Cardiac septum (tissue), 1 donor: Measurements from ENCODE around the gene ACTA1. TPM values are rescaled to one million over a fixed set of nuclear protein-coding genes. Genes with fewer than 3 reads are reported as not detected.
A peak's percentile ranks its signal among the peaks of the same experiment; 100 is the strongest.
"Not testable (repeated sequence)": the region's sequence is repeated elsewhere in the genome, so short reads cannot be mapped to it uniquely, and the experiment has no call there.

Source experiments
- DNase-seq: peaks from one replicate; pipeline ENCODE4 v3.0.0-alpha.2; 2020; ENCODE audit warnings: low spot score
- intact Hi-C: fragments of 100-400 bp; cut with DNase I; formaldehyde crosslinking; loops from one replicate; pipeline ENCODE4 v1.14.0; 2022
- total RNA-seq: library from RNA; stranded (reverse); fragmentation: NEBNext Ultra II Directional; extraction: Animal tissue kit (Norgen Biotek cat#: 25700); gene quantifications from one replicate; pipeline ENCODE4 v1.2.1, GENCODE V29; 2021
- donor health status: DM: no; HTN: no; CAD: no.

ACTA1 gene
- total RNA-seq, 1 donor from 2014 or later: 14,709 TPM

DNA sequence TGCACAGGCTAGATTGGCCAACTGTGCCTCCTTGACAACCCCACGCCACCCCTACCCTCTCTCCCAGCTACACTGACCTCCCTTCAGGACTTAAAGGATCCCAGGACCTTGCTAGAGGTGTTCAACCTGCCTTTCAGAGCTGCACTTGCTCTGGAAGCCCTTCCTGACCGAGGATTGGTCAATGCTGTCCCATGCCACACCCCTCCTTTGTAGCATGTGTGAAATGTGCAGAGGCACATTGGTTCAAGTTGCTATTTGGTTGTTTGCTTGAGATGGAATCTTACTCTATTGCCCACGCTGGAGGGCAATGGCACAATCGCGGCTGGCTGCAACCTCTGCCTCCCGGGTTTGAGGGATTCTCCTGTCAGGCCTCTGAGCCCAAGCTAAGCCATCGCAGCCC, 21.8 kb downstream of the ACTA1 start:
- intact Hi-C loops: no loop called here
- no peak for DNase-seq

DNA sequence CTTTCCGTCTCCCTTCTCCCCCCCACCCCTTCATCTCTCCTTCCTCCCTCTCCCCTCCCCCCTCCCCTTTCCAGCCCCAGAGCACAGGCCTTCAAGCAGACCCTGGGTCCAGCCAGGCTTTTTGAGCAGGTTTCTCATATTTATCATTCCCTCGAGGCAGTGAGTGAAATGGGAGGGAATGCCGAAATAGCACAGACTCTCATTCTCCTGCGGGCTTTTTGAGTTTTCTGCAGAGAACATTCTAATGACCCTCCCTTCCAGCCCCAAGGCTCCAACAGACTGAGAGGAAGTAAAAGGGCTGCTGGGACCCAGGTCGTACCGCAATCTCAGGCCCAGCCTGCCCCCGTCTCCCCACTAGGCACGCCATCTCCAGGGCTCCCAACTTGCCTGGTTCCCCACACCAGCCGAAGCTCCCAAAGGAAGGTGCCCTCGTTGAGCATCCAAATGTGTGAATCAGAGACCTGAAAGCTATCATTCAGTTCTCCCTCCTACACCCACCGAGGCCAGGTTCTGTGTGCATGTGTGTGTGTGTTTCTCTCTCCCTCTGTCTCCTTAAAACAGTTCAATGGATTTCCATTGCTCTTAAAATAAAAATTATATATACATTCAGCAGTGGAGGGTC, 22.3 kb downstream of the ACTA1 start:
- no peak for DNase-seq
- intact Hi-C loops: loop anchor here (1.0 kb wide), 1 partner anchor 19 kb away; no protein-coding TSS in a partner anchor

DNA sequence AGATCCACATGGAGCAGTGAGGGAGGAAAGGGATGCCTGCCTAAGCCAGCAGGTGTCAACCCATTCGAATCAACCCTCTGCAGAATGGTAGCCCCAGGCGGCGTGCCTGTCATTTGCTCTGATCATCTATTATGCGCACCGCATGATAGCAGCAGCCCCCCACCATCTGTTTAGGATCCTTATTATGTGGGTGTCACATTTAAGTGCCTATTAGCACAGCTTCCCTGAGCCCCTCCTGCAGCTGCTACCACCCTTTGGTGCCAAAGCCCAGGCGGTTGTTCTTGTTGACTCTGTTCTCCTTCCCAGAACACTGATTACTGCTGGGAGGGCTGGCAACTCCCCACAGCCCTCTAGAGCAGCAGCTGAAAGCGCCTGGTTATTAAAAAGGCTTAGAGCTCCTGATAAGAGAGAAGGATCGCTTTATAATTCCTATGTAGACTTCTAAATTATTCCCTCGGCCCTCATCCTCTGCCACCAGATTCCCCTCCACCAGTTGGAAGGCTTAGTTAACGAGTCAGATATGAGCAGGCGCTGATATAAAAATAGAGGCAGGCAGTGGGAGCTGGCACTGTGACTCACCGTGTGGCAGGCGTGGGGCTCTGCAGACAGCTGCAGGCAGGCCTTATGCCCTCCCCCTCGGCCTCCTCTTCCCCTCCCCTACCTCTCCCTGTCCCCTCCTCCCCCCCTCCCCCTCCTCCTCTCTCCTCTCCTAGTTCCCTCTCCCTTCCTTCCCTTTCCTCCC, 23.0 kb downstream of the ACTA1 start:
- DNase-seq: peak; percentile 88
- intact Hi-C loops: loop anchor here (1.0 kb wide), 1 partner anchor 19 kb away; no protein-coding TSS in a partner anchor

DNA sequence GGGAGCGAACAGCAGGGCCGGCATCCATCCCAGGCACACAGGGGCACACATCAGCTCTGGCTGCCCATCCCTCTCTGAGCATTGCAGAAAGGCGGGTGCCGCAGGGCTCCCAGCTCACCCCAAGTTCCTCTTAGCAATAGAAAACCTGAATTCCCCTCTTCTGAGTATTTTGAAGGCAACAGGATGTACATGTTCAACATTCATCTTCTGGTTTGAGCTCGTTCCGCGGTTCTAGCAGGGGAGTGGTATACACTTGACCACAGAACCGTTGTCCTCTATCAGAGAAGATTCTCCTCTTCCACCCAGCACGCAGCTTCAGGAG, 23.6 kb downstream of the ACTA1 start:
- intact Hi-C loops: no loop called here
- DNase-seq: no peak

DNA sequence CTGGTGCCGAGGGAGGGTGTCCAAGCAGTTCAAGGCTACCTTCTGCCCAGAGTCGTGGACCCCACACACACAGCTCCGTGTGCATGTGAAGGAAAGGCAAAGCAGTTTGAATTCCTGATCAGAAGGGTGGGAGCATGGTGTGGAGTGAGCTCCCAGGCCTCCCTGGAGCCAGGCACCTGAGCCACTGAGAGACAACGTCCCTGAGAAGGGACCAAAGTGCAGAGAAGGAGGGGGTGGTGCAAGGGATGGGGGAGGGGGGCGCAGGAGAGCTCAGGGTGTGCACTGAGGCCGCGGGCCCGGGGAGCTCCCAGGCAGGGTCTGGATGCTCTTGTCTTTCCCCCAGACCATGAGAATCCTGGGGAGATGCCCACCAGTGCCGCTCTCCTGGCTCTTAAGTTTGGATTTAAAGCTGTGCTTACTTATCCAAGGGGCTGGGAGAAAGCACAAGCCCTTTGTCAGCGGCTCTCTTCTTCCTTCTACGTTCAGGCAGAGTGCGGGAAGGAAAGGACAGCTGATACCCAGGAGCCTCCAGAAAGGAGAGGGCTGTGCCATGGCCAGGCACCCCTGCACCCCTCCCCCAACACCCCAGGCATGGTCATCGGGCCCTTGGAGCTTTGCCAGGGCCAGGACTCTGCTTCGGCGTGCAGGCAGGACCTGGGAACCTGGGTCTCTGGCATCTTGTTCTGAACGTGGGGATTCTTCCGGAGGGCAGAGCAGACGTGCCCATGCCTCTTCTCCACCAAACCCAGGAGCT, 24.1 kb downstream of the ACTA1 start:
- no peak for DNase-seq
- intact Hi-C loops: loop anchor here (5.0 kb wide), 1 partner anchor 37 kb away; no protein-coding TSS in a partner anchor

DNA sequence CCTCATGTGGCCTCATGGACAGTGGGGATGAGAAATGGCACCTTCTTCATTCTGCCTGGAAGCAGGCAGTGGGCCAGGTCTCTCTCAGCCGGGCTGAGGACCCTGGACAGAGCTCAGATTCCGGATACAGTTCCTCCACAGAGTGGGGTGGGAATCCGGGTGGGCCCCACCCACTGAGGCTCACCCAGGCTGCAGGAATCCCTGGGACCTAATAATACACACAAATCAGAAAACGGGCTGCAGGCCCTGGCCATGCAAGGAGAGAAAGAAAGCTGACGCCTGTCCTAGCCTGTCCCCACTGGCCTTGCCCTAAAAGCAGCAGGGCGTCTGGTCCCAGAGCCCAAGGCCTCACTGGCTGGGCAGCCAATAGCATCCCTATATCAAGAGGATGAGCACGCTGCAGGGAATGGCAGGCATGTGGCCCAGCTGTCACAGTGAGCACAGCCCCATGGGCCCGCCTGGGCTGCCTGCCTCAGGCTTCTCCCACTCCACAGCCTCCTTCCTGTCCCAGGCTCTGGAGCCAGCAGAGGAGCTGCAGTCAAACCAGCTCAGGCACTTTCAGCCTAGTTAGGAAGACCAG, 25.3 kb downstream of the ACTA1 start:
- intact Hi-C loops: loop anchor here (1.0 to 5.0 kb wide), 3 partner anchors 26 to 53 kb away; partner anchors contain the start of gene ACTA1
- DNase-seq: peak; percentile 92

DNA sequence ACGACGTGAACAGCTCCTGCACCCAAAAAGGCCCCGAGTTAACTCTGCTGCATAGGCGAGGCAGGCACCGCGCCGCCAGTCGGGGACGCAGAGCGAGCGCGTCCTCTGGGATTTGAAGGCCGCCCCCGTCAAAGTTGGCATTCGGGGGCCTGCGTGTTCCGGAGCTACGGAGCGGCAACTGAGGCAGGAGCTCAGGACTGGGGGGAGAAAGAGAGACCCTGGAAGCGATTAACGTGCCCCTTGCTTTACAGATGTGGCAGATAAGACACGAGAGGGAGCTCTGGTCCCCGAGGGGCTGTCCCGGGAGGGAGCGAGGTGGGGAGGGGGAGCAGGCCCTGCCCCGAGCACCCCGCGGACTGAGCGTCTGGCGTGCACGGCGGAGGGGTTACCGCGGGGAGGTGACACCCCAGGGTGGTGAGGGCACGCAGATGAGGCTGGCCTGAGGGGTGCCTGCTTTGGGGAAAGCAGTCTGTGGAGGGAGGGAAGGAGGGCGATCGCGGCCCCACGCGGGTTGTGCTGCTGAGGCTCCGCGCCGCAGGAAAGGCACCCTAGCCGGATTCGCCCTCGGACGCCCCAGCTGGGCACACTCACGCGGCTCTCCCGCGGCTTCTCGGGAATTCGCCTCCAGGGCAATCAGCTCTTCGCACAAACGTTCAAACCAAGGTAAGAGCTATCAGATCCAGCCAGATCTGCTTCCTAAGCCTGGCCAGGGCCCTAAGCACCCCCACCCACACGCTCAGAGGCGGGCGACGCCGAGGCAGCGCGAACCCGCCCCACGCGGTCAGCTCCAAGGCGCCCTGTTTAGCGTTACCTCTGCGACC, 26.5 kb downstream of the ACTA1 start:
- no peak for DNase-seq
- intact Hi-C loops: loop anchor here (1.0 to 5.0 kb wide), 3 partner anchors 27 to 54 kb away; partner anchors contain the start of gene ACTA1

DNA sequence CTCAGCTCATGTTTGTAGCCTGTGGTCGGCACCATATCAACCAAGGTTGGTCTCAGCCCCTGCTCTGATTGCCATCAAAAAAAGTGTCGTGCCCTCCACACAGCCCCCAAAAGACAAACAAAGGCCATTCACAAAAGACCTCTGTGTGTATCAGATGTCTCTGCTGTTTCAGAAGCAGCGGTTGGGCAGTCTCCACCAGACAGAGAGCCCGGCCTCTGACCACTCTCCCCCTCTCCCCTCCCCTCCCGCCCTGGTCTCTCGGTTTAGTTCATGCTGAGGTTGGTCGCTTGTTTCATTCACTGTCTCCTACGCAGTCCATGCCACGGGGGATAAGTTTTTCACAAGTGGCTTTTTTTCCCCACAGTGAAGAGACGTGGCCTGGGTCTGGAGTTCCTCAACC, 27.1 kb downstream of the ACTA1 start:
- intact Hi-C loops: loop anchor here (5.0 kb wide), 1 partner anchor 34 kb away; no protein-coding TSS in a partner anchor
- no peak for DNase-seq

DNA sequence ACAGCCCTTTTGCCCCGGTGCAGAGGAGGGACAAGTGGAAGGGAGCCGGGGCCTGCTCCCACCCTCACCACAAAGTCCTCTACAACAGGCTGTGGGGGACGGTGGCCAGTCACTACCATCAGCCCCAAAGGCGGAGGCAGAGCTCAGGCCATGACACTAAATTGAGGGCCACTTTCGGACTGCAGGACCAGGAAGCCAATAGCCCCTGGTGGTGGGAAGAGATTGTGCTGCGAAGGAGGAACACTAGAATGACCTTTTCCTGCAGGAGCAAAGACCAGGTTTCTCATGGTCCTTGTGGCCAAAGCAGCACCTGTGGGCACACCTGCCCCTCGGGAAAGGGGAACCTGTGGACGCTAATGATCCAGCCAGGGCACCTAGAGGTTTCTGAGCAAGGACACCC, 30.3 kb downstream of the ACTA1 start:
- DNase-seq: no peak
- intact Hi-C loops: no loop called here

DNA sequence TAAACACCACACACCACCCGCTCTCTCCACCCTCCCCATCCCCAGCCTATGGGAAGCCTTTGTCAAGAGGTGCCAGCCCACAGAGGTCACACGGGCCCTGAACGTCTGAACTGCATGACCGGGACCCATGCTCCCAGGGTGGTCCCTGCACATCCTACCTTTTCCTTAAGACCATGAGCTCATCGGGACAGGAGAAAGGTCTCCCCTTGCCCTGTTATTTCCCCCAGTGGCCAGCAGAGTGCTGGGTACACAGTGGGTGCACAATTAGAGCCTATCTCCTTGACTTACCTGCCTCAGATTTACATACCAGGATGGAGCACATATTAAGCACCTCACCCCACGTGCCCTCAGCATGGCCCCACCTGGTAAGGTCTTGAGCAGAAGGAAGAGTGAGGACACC, 30.9 kb downstream of the ACTA1 start:
- no peak for DNase-seq
- intact Hi-C loops: no loop called here

DNA sequence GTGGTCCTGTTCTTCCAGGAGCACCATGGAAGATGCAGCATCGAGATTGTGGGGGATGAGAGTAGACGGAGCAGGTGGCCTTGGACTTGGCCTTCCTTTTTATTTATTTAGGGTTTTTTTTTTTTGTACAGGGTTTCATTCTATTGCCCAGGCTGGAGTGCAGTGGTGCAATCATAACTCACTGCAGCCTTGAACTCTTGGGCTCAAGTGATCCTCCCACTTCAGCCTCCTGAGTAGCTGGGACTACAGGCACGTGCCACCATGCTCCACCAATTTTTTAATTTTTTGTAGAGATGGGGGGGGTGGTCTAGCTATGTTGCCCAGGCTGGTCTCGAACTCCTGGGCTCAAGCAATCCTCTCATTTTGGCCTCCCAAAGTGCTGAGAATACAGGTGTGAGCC, 31.6 kb downstream of the ACTA1 start:
- DNase-seq, intact Hi-C loops: not testable (repeated sequence)

DNA sequence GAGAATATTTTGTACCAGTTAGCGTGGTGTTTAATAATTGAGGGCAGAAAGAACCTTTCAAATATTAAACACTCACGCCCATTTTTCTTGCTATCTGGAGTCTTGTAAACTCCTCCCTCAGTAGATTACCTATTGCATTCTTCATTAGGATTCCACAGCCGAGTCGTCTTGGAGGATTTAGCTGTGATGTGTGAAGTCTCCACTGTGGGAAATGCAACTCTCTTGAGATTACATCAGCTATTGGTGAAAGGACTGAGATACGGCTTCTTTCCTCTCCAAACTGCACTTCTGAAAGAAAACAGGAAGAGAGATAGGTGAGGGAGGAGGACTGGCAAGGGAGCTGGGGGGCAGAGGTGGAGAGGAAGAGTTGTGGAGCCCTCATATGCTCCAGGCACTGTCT, 36.1 kb downstream of the ACTA1 start:
- no peak for DNase-seq
- intact Hi-C loops: no loop called here

DNA sequence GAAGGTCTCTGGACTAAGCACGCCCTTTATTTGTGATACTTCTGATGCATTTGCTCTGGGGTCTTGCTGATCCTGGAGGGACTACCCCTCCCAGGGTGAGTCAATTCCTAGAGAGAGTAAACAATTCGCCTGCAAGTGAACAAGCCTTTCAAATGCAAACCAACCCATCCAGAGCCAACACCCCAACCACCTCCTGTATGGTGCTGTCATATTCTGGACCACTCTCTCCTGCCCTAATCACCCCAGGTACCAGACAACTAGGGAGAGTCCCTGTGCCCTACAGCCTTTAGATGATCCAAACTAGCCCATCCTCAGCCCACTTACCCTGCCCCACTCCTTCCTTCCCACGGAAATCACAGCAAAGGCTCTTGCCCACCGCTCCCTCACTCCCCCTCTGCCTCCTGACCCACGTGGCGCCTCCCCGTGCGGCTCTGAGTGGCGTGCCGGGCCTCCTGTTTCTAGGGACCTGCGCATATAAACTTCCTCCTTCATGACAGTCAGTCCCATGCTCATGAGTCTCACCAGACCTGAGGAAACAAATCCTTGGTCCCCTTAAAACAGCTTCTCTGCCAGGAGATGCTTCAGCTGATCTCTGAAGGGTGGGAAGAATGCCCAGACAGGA, 37.2 kb downstream of the ACTA1 start:
- intact Hi-C loops: no loop called here
- no peak for DNase-seq

DNA sequence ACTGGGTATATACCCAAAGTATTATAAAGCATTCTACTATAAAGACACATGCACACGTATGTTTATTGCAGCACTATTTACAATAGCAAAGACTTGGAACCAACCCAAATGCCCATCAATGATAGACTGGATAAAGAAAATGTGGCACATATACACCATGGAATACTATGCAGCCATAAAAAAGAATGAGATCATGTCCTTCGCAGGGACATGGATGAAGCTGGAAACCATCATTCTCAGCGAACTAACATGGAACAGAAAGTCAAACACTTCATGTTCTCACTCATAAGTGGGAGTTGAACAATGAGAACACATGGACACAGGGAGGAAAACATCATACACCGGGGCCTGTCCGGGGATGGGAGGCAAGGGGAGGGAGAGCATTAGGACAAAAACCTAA, 39.4 kb downstream of the ACTA1 start:
- DNase-seq, intact Hi-C loops: not testable (repeated sequence)

DNA sequence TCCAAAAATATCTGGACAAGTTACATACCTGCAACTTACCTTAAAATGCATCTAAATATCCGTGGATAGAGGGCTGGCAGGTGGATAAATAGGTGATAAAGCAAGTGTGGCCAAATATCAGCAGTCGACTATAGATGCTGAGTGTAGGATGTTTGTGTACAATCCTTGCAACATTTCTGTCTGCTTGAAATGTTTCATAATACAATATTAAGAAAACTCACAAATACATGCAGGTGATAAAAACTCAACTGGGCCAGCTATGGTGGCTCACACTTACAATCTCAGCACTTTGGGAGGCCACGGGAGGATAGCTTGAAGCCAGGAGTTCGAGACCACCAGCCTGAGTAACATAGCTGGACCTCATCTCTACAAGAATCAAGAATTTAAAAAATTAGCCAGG, 41.0 kb downstream of the ACTA1 start:
- intact Hi-C loops: no loop called here
- DNase-seq: no peak

DNA sequence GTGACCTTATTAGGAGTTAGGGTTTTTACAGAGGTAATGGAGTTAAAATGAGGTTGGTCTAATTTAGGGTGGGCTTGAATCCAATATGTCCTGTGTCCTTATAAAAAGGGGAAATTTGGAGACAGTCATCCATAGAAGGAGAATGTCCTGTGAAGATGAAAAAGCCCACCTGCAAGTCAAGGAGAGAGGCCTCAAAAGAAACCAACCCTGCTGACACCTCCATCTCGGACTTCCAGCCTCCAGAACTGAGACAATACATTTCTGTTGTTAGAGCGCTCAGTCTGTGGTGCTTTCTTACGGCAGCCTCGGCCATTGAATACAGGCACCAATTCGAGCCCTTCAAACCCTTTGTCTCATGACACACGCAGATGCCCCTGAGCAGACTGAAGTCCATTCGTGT, 43.8 kb downstream of the ACTA1 start:
- no peak for DNase-seq
- intact Hi-C loops: no loop called here

DNA sequence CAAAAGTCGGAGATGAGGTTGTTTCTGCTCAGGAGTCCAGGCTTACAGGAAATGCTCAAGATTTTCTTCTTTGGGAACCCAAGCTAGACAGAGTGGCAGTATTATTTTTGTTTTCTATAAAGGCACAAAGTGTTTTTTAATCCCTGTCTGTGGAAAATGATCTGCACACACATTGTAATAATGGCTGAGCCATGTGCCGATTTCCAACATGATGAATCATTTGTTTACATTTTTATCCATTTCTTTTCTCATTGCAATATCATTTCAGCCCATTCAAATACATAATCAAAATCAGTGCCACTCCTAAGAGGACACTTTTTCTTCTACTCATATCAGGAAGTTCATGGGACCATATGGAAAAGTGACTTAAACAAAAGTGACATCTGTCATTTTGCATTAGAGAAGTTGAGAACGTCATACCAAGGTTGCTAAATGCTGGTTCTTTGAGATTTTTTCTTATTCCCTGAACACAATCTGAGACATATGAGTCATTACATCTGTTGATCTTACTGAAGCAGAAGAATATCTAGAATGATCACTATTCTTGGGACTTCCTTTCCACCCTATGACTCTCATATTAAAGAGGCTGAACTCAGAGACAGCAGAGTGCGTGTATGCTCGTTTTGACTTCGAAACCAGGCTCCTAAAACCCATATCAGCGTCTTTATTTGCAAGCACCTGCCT, 44.9 kb downstream of the ACTA1 start:
- no peak for DNase-seq

DNA sequence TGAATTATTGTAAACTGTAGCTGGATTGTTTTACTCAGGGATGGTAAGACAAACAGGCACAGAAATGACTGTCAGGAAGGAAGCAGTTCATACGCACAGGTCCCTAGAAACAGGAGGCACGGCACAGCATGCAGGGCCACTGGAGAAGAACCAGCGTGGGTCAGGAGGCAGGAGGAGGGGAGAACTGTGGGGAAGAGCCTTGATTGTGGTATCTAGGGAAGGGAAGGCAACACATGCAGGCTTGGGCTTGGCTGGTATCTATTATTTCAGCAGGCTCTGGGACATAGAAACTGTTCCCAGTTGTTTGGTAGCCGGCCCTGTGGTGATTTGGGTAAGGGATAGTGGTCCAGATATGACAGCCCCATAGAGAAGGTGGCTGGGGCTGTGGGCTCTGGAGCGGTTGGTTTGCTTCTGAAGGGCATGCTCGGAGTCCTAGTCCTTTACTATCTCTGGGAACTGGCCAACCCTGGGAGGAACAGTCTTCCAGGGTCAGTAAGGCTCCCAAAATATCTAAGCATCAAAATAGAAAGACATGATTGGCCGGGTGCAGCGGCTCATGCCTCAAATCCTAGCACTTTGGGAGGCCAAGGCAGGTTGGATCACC, 47.9 kb downstream of the ACTA1 start:
- intact Hi-C loops: no loop called here
- DNase-seq: no peak

More for the DNA sequence above, 44.9 kb downstream of the ACTA1 start:
- intact Hi-C loops: no loop called here
